ENCODE data around the gene NTNG1. TPM values are rescaled to one million over a fixed set of nuclear protein-coding genes. Genes with fewer than 3 reads are reported as not detected.

Gene NTNG1
- total RNA-seq, 6 donors from 2014 or later: 1.5 to 11.5 (median 6.8) TPM

- Histone ChIP-seq H3K27me3 (no peaks in the 10 kb centered on the region), H3K4me1 (no peaks in the 10 kb centered on the region), H3K4me3 (no peak overlapping the region), H3K9me3 (no peaks in the 10 kb centered on the region), H3K27ac (no peak overlapping the region), H3K36me3 (no peaks in the 10 kb centered on the region)
- TF ChIP-seq CTCF (IDR thresholded peaks at IDR 0.05) (no peak), POLR2A (IDR thresholded peaks at IDR 0.05) (no peak)
- DNase-seq (no peak), ATAC-seq (ENCODE audit: low FRiP score in 2 of 2) (no peak)
- 90 to 91% methylated on average over 3 of the region's 3 CpGs for WGBS, 2 donors
Measured at GRCh38 chr1:107151295-107151694, 10.5 kb downstream of the NTNG1 start.

- Histone ChIP-seq H3K27ac (no peak overlapping the region), H3K36me3 (no peaks in the 10 kb centered on the region), H3K4me3 (no peak overlapping the region), H3K9me3 (no peaks in the 10 kb centered on the region), H3K4me1 (no peaks in the 10 kb centered on the region), H3K27me3 (no peaks in the 10 kb centered on the region)
- no peak for DNase-seq
- WGBS, 2 donors: 58 to 60% methylated on average over 4 of the region's 4 CpGs
- TF ChIP-seq CTCF (IDR thresholded peaks at IDR 0.05) (no peak), POLR2A (IDR thresholded peaks at IDR 0.05) (no peak), EP300 (IDR thresholded peaks at IDR 0.05) (no peak)
- ATAC-seq (ENCODE audit: low FRiP score in 2 of 2): no peak
Measured at GRCh38 chr1:107152395-107152794, 11.6 kb downstream of the NTNG1 start.

- ATAC-seq (ENCODE audit: low FRiP score in 2 of 2) (no peak), DNase-seq (no peak)
- TF ChIP-seq POLR2A (IDR thresholded peaks at IDR 0.05) (no peak), EP300 (IDR thresholded peaks at IDR 0.05) (no peak), POLR2AphosphoS5 (IDR thresholded peaks at IDR 0.05) (no peak), CTCF (IDR thresholded peaks at IDR 0.05) (no peak)
- Histone ChIP-seq H3K9me3 (no peaks in the 10 kb centered on the region), H3K4me1 (no peaks in the 10 kb centered on the region), H3K4me3 (no peak overlapping the region), H3K27ac (no peak overlapping the region), H3K36me3 (no peaks in the 10 kb centered on the region), H3K27me3 (no peaks in the 10 kb centered on the region)
- 66 to 72% methylated on average over 2 of the region's 2 CpGs for WGBS, 2 donors
Measured at GRCh38 chr1:107153014-107153413, 12.2 kb downstream of the NTNG1 start.

- H3K27ac ChIP-seq: no peak overlapping the region
- no peaks in the 10 kb centered on the region for H3K36me3 ChIP-seq
- DNase-seq: no peak
- no peaks in the 10 kb centered on the region for H3K27me3 ChIP-seq
- H3K4me3 ChIP-seq: no peak overlapping the region
- H3K4me1 ChIP-seq: no peaks in the 10 kb centered on the region
- 61 to 65% methylated on average over 5 of the region's 5 CpGs for WGBS, 2 donors
- TF ChIP-seq CTCF (IDR thresholded peaks at IDR 0.05) (no peak), POLR2A (IDR thresholded peaks at IDR 0.05) (no peak), POLR2AphosphoS5 (IDR thresholded peaks at IDR 0.05) (no peak), EP300 (IDR thresholded peaks at IDR 0.05) (no peak)
- ATAC-seq (ENCODE audit: low FRiP score in 2 of 2): no peak
- no peaks in the 10 kb centered on the region for H3K9me3 ChIP-seq
Measured at GRCh38 chr1:107158496-107158895, 17.7 kb downstream of the NTNG1 start.

- ATAC-seq (ENCODE audit: low FRiP score in 2 of 2) (no peak), DNase-seq (no peak)
- Histone ChIP-seq H3K4me3 (no peak overlapping the region), H3K27me3 (no peaks in the 10 kb centered on the region), H3K36me3 (no peaks in the 10 kb centered on the region), H3K27ac (no peak overlapping the region), H3K9me3 (peaks cover 0 to under 1% (median 0%) of the 10 kb centered on the region in 4 donors), H3K4me1 (no peaks in the 10 kb centered on the region)
- 79 to 81% methylated on average over 3 of the region's 3 CpGs for WGBS, 2 donors
- TF ChIP-seq POLR2AphosphoS5 (IDR thresholded peaks at IDR 0.05) (no peak), POLR2A (IDR thresholded peaks at IDR 0.05) (no peak), CTCF (IDR thresholded peaks at IDR 0.05) (no peak), EP300 (IDR thresholded peaks at IDR 0.05) (no peak)
Measured at GRCh38 chr1:107158991-107159390, 18.2 kb downstream of the NTNG1 start.
